Activated B cell treated with CpG ODN at 0.5 μM for 24 hours (primary cell): ENCODE measurements around the gene MEF2D. TPM values are rescaled to one million over a fixed set of nuclear protein-coding genes. Genes with fewer than 3 reads are reported as not detected.

Experiments
- ATAC-seq: fragments of 200-7000 bp; cut with Tn5 transposase; one replicate; pipeline ENCODE4 v1.10.0; 2021; ENCODE audit warnings: low read depth, mild to moderate bottlenecking, moderate library complexity
- CTCF ChIA-PET: fragments of 350-600 bp; sonication (Branson Sonifier 250); formaldehyde crosslinking; loops from one replicate; lab custom pipeline; 2021; ENCODE audit warnings: antibody characterized with exemption; lab: Charles Lee
- POLR2A ChIA-PET: fragments of 350-600 bp; sonication (Branson Sonifier 250); formaldehyde crosslinking; loops from one replicate; lab custom pipeline; 2021; ENCODE audit warnings: antibody characterized with exemption; lab: Charles Lee
- DNase-seq: peaks from one replicate; pipeline ENCODE4 v3.0.0; 2022
- H3K27ac Mint-ChIP-seq: one replicate; pipeline ENCODE4 v1.8.0; 2020; ENCODE audit warnings: mixed read lengths
- H3K27me3 Mint-ChIP-seq: one replicate; pipeline ENCODE4 v1.8.0; 2021; ENCODE audit warnings: mixed read lengths
- H3K36me3 Mint-ChIP-seq: one replicate; pipeline ENCODE4 v1.8.0; 2021; ENCODE audit warnings: low read depth, mixed read lengths
- H3K4me1 Mint-ChIP-seq: one replicate; pipeline ENCODE4 v1.8.0; 2021; ENCODE audit warnings: mixed read lengths
- H3K4me3 Mint-ChIP-seq: one replicate; pipeline ENCODE4 v1.8.0; 2020; ENCODE audit warnings: mild to moderate bottlenecking, mixed read lengths
- H3K9me3 Mint-ChIP-seq: one replicate; pipeline ENCODE4 v1.8.0; 2020; ENCODE audit warnings: mixed read lengths
- intact Hi-C: fragments of 100-400 bp; cut with micrococcal nuclease; formaldehyde crosslinking; loops from one replicate; pipeline ENCODE4 v1.15.1; 2024
- total RNA-seq: library from RNA; stranded (reverse); gene quantifications from 2 replicates; pipeline ENCODE4 v1.2.3, GENCODE V29; 2022
- TF ChIP-seq, protein P1 (sequence below): fragments of 200-600 bp; IDR thresholded peaks from one replicate; pipeline ENCODE4 v1.8.0; 2022; ENCODE audit warnings: antibody characterized with exemption, mild to moderate bottlenecking

Gene MEF2D
- total RNA-seq, 1 donor from 2014 or later: 114 TPM

DNA sequence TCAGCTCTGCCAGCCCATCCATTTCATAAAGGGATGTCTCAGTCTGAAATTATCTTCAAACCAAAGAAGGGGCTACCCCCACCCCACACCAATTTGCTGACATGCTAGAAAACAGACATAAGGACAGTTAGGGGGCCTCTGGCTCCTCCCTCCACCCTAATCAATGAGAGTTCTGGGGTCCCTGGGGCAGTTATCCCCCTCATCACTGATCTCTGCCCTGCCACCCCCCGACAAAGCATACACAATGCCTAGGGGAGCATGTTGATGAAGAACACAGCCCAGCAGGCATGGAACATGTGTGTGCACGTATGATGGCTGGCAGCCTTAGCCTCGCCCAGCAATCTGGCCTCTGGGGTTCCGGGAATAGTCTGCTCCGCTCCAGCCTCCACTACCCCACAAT is 72.6 kb downstream of the MEF2D start:
- H3K4me3 Mint-ChIP-seq: no peak overlapping the region

DNA sequence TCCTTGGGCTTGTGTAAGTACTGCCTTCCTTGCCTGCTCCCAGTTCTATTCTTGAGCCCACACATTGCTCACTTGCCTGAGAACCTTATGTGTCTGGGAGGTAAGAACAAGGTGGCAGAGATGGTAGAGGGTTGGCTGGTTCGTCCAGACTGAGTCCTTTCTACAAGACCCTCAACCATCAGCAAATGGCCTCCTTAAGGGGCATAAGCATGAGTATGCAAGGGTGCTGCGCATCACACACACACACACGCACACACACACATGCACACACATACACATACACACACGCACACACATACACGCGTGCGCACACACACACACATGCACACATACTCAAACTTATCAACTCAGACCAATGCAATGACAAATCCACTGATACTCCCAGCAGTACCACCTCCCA is 74.6 kb downstream of the MEF2D start:
- intact Hi-C loops: no loop called here
- H3K36me3 Mint-ChIP-seq: no peaks in the 10 kb centered on the region
- H3K4me3 Mint-ChIP-seq: no peak overlapping the region
- CTCF ChIA-PET: interaction anchor here (1.3 kb wide), 1 partner anchor 21 kb away, joined by 3 read pairs; no protein-coding TSS in a partner anchor
- no peaks in the 10 kb centered on the region for H3K9me3 Mint-ChIP-seq
- H3K4me1 Mint-ChIP-seq: peaks cover 9% of the 10 kb centered on the region
- POLR2A ChIA-PET: no interaction called here
- TF ChIP-seq, protein P1, sequence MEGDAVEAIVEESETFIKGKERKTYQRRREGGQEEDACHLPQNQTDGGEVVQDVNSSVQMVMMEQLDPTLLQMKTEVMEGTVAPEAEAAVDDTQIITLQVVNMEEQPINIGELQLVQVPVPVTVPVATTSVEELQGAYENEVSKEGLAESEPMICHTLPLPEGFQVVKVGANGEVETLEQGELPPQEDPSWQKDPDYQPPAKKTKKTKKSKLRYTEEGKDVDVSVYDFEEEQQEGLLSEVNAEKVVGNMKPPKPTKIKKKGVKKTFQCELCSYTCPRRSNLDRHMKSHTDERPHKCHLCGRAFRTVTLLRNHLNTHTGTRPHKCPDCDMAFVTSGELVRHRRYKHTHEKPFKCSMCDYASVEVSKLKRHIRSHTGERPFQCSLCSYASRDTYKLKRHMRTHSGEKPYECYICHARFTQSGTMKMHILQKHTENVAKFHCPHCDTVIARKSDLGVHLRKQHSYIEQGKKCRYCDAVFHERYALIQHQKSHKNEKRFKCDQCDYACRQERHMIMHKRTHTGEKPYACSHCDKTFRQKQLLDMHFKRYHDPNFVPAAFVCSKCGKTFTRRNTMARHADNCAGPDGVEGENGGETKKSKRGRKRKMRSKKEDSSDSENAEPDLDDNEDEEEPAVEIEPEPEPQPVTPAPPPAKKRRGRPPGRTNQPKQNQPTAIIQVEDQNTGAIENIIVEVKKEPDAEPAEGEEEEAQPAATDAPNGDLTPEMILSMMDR: no peak
- H3K27me3 Mint-ChIP-seq: peaks cover 76% of the 10 kb centered on the region
- ATAC-seq (no peak), DNase-seq (no peak)
- no peak overlapping the region for H3K27ac Mint-ChIP-seq

More for the DNA sequence above, 72.6 kb downstream of the MEF2D start:
- Mint-ChIP-seq H3K27me3 (peaks cover 80% of the 10 kb centered on the region), H3K27ac (no peak overlapping the region), H3K4me1 (no peaks in the 10 kb centered on the region), H3K36me3 (no peaks in the 10 kb centered on the region), H3K9me3 (no peaks in the 10 kb centered on the region)
- ChIA-PET CTCF (no interaction called here), POLR2A (interaction anchor here (0.5 kb wide), 1 partner anchor 340 kb away, joined by 6 read pairs; no protein-coding TSS in a partner anchor)
- no peak for DNase-seq
- ATAC-seq: no peak
- intact Hi-C loops: no loop called here
- TF ChIP-seq, protein P1: no peak

DNA sequence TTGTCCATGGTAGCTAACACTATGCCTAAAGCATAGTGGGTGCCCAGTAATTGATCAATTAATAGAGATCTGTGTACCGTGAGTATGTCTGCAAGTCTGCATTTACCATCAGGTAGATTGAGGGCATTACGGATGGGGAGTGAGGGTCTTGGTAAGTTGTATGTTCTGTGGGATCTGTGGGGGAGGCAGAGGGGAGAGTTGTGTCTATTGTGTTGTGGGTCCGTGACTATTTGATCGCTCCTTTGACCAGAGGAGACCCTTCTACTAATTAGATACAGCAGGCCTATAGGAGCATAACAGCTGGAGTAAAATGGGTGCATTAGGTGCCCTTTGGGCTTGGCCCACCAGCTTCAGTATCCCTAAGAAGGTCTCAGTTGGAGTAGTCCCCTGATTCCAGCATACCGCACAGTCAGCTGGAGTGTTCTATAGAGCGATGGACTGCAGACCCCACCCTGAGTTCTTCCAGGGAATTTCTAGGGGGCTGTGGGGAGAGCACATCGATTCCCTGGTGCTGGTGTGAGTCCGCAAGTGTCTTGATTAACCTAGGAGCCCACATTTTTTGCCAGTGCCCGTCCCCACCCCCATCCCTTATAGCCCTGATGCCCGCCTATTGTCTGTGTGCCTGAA is 75.7 kb downstream of the MEF2D start:
- ChIA-PET POLR2A (no interaction called here), CTCF (interaction anchor here (2.1 kb wide), 1 partner anchor 39 kb away, joined by 13 read pairs; no protein-coding TSS in a partner anchor)
- intact Hi-C loops: no loop called here
- TF ChIP-seq, protein P1: no peak
- H3K9me3 Mint-ChIP-seq: no peaks in the 10 kb centered on the region
- no peak overlapping the region for H3K4me3 Mint-ChIP-seq
- DNase-seq: no peak
- H3K27me3 Mint-ChIP-seq: peaks cover 78% of the 10 kb centered on the region
- H3K36me3 Mint-ChIP-seq: peaks cover 2% of the 10 kb centered on the region
- ATAC-seq: no peak
- no peak overlapping the region for H3K27ac Mint-ChIP-seq
- H3K4me1 Mint-ChIP-seq: peaks cover 19% of the 10 kb centered on the region

DNA sequence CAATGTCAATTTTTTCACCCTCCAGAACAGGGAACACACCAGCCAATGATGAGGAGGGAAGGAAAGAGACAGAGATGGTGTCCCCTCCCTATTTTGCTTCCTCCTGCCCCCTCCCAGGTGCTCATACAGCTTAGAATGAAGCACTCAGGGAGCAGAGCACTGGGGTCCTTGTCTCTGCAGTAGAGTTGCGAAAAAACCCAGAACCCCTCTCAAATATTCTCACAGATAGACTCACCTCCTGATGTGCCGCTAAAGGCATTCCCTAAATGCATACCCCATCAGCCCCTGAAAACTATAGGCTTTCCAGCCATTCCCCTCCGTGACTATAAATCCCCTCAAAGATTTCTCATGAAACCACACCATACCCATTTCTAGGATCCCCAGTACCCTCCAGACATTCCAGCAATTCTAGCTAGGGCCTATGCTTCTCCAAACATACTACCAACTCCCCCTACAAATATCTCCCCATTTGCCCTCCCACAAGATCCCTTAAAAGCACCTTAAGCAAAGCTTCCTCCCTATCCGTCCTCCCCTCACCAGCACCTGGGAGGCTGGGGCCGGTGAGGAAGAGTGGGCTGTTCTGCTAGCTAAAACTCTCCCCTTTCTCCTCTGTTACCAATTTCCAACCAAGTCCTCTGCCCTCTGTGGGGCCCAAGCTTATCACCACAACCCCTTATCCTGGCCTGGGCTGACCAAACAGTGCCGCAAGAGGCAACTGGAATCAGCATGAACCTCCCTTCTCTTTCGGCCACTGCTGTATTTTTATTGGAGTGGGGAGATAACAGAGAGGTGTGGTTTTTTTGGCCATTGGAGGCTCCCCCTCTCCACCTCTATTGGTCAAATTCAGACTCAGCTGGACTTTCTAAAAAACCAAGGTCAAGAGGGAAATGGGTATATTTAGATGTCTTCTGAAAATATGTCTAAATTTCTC is 76.9 kb downstream of the MEF2D start:
- no peak overlapping the region for H3K27ac Mint-ChIP-seq
- peaks cover 23% of the 10 kb centered on the region for H3K4me1 Mint-ChIP-seq
- H3K4me3 Mint-ChIP-seq: no peak overlapping the region

More for the DNA sequence above, 76.9 kb downstream of the MEF2D start:
- POLR2A ChIA-PET: no interaction called here
- Mint-ChIP-seq H3K27me3 (peaks cover 78% of the 10 kb centered on the region), H3K36me3 (peaks cover 2% of the 10 kb centered on the region), H3K9me3 (no peaks in the 10 kb centered on the region)
- no peak for ATAC-seq
- CTCF ChIA-PET: interaction anchor here (2.1 kb wide), 2 partner anchors 38 kb away, joined by 10 to 13 read pairs; no protein-coding TSS in a partner anchor
- TF ChIP-seq, protein P1: no peak
- intact Hi-C loops: no loop called here
- no peak for DNase-seq
